ENCODE data around the gene ATAD3A. TPM values are rescaled to one million over a fixed set of nuclear protein-coding genes. Genes with fewer than 3 reads are reported as not detected.

The ATAD3A gene
- total and polyA plus RNA-seq, 9 of the 15 experiments (the other 6 are each of a cell fraction or from before 2014, with no cell fraction given) = 0.10 to 173 (median 36.7) TPM

- TF ChIP-seq FOXK2 (conservative IDR thresholded peaks at IDR 0.05 in 1 of 2, IDR thresholded peaks at IDR 0.05 in 1 of 2; ENCODE audit: low read depth in 2 of 2) = peak; percentile 75 to 76
- TF ChIP-seq ARID3A (IDR thresholded peaks at IDR 0.05; ENCODE audit: borderline replicate concordance, low read depth, low read length) = no peak
- TF ChIP-seq IRF2 (CRISPR knock-in tag; IDR thresholded peaks at IDR 0.05) = no peak
- TF ChIP-seq HMGXB4 (CRISPR knock-in tag; IDR thresholded peaks at IDR 0.05) = peak; percentile 80; the same call in 1 of the 2 replicates
- no peak for TF ChIP-seq GTF3C2 (IDR thresholded peaks at IDR 0.05; ENCODE audit: borderline replicate concordance, extremely low read depth, insufficient read length)
- no peak for TF ChIP-seq BRCA1 (IDR thresholded peaks at IDR 0.05)
- no peak for TF ChIP-seq BRCA1 (CRISPR knock-in tag; IDR thresholded peaks at IDR 0.05)
- TF ChIP-seq ZNF561 (CRISPR knock-in tag; conservative IDR thresholded peaks at IDR 0.05) = no peak
- TF ChIP-seq U2AF1 (optimal IDR thresholded peaks at IDR 0.05; ENCODE audit: low read depth, low read length) = peak; percentile 87
- TF ChIP-seq ZC3H8 (IDR thresholded peaks at IDR 0.05) = no peak
- TF ChIP-seq SLC30A9 (CRISPR knock-in tag; IDR thresholded peaks at IDR 0.05) = no peak
- no peak; the same call in 1 of the 2 replicates for TF ChIP-seq BHLHE40 (IDR thresholded peaks at IDR 0.05; ENCODE audit: low read length)
- no peak; the same call in 1 of the 2 replicates for TF ChIP-seq NR3C1 (CRISPR knock-in tag; IDR thresholded peaks at IDR 0.05)
- no peak for TF ChIP-seq CSDE1 (IDR thresholded peaks at IDR 0.05)
- TF ChIP-seq ZNF274 (IDR thresholded peaks at IDR 0.05; ENCODE audit: borderline replicate concordance, low read depth, low read length) = no peak; the same call in 1 of the 2 replicates
- no peak for TF ChIP-seq HNRNPUL1 (IDR thresholded peaks at IDR 0.05; ENCODE audit: low read length)
- TF ChIP-seq RBM34 (IDR thresholded peaks at IDR 0.05; ENCODE audit: borderline replicate concordance, insufficient read depth, low read length) = 0 out of 2 replicates have a peak, but pooled peaks have one; percentile 85
- TF ChIP-seq KDM2B (CRISPR knock-in tag; IDR thresholded peaks at IDR 0.05) = no peak
- TF ChIP-seq RBFOX2 (IDR thresholded peaks at IDR 0.05; ENCODE audit: low read depth, low read length) = peak; percentile 98
- TF ChIP-seq, protein P1, sequence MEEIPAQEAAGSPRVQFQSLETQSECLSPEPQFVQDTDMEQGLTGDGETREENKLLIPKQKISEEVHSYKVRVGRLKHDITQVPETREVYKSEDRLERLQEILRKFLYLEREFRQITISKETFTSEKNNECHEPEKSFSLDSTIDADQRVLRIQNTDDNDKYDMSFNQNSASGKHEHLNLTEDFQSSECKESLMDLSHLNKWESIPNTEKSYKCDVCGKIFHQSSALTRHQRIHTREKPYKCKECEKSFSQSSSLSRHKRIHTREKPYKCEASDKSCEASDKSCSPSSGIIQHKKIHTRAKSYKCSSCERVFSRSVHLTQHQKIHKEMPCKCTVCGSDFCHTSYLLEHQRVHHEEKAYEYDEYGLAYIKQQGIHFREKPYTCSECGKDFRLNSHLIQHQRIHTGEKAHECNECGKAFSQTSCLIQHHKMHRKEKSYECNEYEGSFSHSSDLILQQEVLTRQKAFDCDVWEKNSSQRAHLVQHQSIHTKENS (CRISPR knock-in tag; IDR thresholded peaks at IDR 0.05) = no peak
- peak; percentile 93; the same call in 1 of the 2 replicates for TF ChIP-seq GABPA (tag; conservative IDR thresholded peaks at IDR 0.05; ENCODE audit: low read depth)
Measured at GRCh38 chr1:1573843-1574720, 62.1 kb downstream of the ATAD3A start (continued).

Data from K562 (cell line).